ENCODE data around the gene ZNF211. TPM values are rescaled to one million over a fixed set of nuclear protein-coding genes. Genes with fewer than 3 reads are reported as not detected.

The ZNF211 gene
- total RNA-seq, 1 donor from 2014 or later: 28.7 TPM

- TF ChIP-seq, protein P1, sequence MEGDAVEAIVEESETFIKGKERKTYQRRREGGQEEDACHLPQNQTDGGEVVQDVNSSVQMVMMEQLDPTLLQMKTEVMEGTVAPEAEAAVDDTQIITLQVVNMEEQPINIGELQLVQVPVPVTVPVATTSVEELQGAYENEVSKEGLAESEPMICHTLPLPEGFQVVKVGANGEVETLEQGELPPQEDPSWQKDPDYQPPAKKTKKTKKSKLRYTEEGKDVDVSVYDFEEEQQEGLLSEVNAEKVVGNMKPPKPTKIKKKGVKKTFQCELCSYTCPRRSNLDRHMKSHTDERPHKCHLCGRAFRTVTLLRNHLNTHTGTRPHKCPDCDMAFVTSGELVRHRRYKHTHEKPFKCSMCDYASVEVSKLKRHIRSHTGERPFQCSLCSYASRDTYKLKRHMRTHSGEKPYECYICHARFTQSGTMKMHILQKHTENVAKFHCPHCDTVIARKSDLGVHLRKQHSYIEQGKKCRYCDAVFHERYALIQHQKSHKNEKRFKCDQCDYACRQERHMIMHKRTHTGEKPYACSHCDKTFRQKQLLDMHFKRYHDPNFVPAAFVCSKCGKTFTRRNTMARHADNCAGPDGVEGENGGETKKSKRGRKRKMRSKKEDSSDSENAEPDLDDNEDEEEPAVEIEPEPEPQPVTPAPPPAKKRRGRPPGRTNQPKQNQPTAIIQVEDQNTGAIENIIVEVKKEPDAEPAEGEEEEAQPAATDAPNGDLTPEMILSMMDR (IDR thresholded peaks at IDR 0.05; ENCODE audit: unreplicated experiment): no peak
- H3K36me3 Mint-ChIP-seq: no peaks in the 10 kb centered on the region
- H3K27ac Mint-ChIP-seq: no peak overlapping the region
- H3K4me3 Mint-ChIP-seq: peak overlapping the region; percentile 80
- peak; percentile 37 to 65 for DNase-seq (ENCODE audit: low spot score in 2 of 2, unreplicated experiment in 2 of 2)
- no peaks in the 10 kb centered on the region for H3K9me3 Mint-ChIP-seq
- peaks cover 7% of the 10 kb centered on the region for H3K4me1 Mint-ChIP-seq
- H3K27me3 Mint-ChIP-seq (ENCODE audit: low read depth): peaks cover 54% of the 10 kb centered on the region
Measured at GRCh38 chr19:57664269-57665127, 31.5 kb downstream of the ZNF211 start.

DNA sequence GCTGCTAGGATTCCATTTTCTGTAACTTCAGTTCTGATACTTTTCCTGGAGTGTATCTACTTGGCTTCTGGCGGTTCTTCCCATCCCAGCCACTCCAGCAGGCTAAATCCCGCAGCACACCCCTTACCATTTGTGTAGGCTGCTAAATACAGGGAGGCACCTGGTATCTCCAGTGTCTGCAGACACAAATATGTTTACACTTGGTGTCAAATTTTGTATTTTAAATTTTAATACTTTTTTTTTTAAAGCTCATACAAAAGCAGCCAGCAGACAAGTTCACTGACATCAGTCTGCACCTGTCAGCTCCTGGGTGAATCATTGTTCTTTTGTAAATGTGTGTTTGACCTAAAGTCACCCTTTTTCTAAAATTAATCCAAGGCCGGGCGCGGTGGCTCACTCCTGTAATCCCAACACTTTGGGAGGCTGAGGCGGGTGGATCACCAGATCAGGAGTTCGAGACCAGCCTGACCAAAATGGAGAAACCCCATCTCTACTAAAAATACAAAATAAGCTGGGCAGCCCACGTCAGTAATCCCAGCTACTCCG is 32.4 kb downstream of the ZNF211 start:
- Mint-ChIP-seq H3K27ac (no peak overlapping the region), H3K27me3 (ENCODE audit: low read depth) (peaks cover 46% of the 10 kb centered on the region), H3K4me1 (peaks cover 7% of the 10 kb centered on the region), H3K4me3 (peak overlapping the region; percentile 80), H3K36me3 (no peaks in the 10 kb centered on the region), H3K9me3 (no peaks in the 10 kb centered on the region)
- no peak for DNase-seq (ENCODE audit: low spot score in 2 of 2, unreplicated experiment in 2 of 2)
- TF ChIP-seq, protein P1 (IDR thresholded peaks at IDR 0.05; ENCODE audit: unreplicated experiment): no peak

GRCh38 chr19:57667228-57667627 is 34.3 kb downstream of the ZNF211 start:
- Mint-ChIP-seq H3K27ac (no peak overlapping the region), H3K36me3 (no peaks in the 10 kb centered on the region), H3K4me3 (no peak overlapping the region), H3K27me3 (ENCODE audit: low read depth) (peaks cover 47% of the 10 kb centered on the region), H3K4me1 (peaks cover 7% of the 10 kb centered on the region), H3K9me3 (no peaks in the 10 kb centered on the region)
- TF ChIP-seq, protein P1 (IDR thresholded peaks at IDR 0.05; ENCODE audit: unreplicated experiment): no peak
- DNase-seq (ENCODE audit: low spot score in 2 of 2, unreplicated experiment in 2 of 2): no peak

GRCh38 chr19:57668635-57669034 is 35.7 kb downstream of the ZNF211 start, which contains the start of gene ZSCAN4:
Gene ZSCAN4 (plus strand): TSS chr19:57668935. CDS start chr19:57676146, 7,211 bp downstream.
- H3K27me3 Mint-ChIP-seq (ENCODE audit: low read depth): peaks cover 46% of the 10 kb centered on the region
- no peak within 1 kb of the TSS for H3K4me3 Mint-ChIP-seq
- H3K4me1 Mint-ChIP-seq: peaks cover 7% of the 10 kb centered on the region
- no peak within 1 kb of the TSS for H3K27ac Mint-ChIP-seq
- TF ChIP-seq, protein P1 (IDR thresholded peaks at IDR 0.05; ENCODE audit: unreplicated experiment): no peak
- DNase-seq (ENCODE audit: low spot score in 2 of 2, unreplicated experiment in 2 of 2): no peak
- no peaks in the 10 kb centered on the region for H3K9me3 Mint-ChIP-seq
- H3K36me3 Mint-ChIP-seq: no peaks in the 10 kb centered on the region

DNA sequence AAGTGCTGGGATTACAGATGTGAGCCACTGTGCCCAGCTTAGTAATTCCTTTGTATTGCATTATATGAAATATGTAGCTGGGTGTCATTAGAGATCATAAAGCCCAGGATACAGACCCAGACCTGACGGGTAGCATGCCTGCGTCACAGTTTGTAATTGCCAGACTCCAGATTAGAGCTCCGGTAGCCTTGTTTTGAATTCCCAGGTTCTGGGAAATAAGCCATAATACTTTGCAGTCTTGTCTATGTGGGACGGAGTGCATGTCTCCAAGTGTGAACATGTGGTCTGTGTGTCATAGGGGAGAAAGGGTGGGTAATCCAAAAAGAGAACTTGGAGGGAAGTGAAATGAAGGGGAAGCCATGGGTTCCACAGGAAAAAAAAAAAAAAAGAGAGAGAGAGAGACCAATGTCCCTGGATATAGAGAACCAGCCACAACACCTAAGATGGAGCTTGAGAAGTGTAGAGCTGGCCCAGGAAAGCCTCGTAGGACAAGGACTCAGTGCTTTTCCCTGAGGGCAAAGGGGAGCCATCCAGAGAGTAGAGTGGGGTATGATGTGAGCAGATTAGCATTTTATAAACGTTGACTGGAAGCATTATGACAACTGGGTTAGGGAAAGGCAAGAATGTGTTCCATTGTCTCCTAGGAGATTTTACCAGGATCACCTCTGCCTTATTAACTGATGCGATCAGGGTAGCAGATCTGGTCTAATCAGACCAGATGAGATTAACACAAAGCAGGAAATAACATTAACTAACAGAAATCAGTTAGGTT is 38.3 kb downstream of the ZNF211 start:
- TF ChIP-seq, protein P1 (IDR thresholded peaks at IDR 0.05; ENCODE audit: unreplicated experiment): no peak
- no peaks in the 10 kb centered on the region for H3K9me3 Mint-ChIP-seq
- no peak overlapping the region for H3K4me3 Mint-ChIP-seq
- H3K4me1 Mint-ChIP-seq: no peaks in the 10 kb centered on the region
- H3K27ac Mint-ChIP-seq: no peak overlapping the region
- H3K27me3 Mint-ChIP-seq (ENCODE audit: low read depth): peaks cover 31% of the 10 kb centered on the region
- DNase-seq (ENCODE audit: low spot score in 2 of 2, unreplicated experiment in 2 of 2): no peak
- H3K36me3 Mint-ChIP-seq: no peaks in the 10 kb centered on the region

All from mesothelial cell of epicardium (in vitro differentiated cells).